GM21619 (cell line): ENCODE measurements around the gene FYCO1.

Source experiments
- ATAC-seq: cut with Tn5 transposase; IDR thresholded peaks from one replicate; pipeline ENCODE4 v1.9.1; 2021; ENCODE audit not compliant: unreplicated experiment

FYCO1 gene

DNA sequence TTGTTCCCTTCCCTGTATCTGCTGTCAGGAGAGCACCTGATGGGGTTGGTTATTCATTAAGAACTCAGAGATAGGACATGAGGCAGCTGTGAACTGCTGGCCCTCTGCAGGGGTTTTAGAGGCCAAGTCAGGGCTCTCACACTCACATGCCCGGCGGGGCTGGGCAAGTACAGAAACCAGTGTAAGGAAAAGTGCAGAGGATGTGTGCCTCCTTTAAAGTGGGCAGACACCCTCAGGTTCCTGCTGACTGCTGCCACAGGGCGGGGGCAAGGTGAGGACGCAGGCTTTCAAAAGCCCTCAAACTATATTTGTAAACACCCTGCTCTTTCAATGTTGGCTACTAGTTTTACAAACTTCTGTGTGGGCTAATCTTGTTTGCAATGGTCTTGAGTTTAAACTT, 30.0 kb downstream of the FYCO1 start:
- no peak for ATAC-seq

DNA sequence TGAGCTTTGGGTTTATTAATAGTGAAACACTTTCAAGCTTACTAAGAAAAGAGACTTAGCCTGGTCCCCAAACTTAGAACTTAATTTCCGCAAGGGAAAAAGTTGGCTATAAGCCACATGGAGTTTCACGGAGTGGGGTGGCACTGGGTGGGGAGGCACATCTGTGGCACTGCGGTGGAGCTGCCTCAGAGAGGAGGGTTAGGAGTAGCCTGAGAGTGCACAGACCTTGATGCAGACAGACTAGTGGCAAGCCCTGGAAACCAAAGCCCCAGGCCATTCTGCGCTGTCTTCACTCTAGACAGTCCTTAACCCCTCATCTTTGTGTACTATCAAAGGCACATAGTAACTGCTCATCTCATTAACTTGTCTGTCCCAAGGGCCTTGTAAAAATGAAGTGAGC, 30.4 kb downstream of the FYCO1 start:
- no peak for ATAC-seq

DNA sequence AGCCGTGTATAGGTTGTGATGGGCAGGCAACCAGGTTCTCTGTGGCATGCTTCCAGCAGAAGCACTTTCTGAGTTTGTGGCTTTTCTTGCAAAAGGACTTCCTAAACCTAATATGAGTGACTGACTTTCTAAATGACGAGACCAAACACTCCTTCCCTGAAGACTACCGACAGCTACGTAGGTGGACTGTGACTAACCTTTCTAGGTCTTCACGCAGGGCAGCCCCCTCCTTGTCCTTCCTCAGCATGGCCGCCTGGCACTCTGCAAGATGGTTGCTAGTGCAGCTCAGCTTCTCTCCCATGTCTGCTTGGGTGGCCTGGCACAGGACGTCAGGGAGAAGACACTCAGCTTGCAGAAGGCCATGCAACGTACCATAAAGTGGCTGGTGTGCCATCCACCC, 31.5 kb downstream of the FYCO1 start:
- ATAC-seq = no peak

DNA sequence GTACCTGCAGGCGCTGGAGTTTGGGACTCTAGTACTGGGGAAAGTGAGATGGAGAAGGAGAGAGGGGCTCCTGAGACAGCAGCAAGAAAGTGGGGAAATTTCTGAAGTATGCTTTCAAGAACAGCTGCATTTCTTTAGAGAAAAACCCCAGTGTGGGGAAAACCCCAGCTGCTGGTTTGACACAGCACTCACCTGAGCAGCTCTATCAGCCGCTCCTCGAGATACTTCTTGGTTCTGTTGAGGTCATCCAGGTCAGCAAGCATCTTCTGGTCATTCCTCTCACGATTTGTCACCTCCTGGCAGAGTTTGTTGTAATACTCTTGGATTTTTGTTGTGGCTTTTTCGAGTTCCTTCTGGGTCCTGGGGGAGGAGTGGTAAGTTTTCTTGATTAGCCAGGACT, 33.6 kb downstream of the FYCO1 start:
- ATAC-seq = peak; percentile 52

DNA sequence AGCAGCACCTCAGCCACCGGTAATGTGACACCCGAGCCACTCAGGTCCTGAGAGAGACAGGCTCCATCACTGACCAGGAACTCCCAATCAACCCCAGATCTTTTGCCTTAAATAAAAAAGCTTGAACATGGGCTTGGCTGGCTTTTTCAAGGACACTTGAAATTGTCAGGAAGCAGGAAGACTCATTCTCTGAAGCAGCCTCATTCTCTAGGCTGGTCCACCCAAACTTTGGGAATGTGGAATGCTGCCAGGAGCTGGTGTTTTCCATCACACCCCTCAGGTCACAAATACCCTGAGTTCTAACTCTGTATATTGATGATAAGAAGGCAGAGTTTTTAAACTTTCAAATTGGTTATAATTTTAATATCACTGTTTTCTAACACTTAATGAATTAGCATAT, 35.3 kb downstream of the FYCO1 start:
- ATAC-seq = no peak

DNA sequence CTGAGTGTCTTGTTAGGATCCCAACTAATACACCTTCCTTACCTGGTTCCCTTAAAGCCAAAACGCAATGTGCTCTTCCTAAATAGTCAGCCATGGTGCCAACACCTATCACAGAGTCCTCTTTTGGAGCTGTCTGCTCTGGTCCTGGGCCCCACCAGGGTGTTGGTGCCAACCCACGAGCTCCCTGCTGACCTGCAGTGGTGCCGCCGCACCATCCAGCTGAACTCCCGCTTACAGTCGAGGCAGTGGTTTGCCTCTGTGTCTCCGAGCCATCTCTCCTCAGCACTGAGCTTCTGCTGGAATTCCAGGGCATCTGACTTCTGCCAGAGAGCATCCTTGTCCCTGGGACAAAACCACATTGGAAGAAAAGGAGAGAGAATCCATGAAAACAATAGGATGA, 36.4 kb downstream of the FYCO1 start:
- no peak for ATAC-seq

DNA sequence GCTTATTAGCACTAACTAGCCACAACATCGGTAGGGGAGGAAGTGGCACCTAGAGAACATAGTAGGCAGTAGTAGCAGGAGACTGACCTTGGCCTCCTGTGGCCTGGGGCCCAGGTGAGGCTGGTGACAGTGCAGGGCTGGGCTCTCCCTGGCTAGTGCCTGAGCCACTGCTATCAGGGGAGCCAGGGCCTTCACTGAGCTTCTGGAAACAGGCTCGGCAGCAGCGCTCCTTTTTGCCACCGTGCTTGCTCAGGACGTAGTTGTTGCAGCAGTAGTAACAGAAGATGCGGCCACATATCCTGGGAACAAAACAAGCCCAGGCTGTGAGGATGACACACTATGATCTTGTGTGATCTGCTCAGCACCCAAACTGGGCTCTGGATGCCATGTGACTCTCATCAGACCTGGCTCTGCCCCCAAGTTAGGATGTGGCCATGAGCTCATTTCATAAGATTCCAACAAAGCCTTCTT, 37.3 kb downstream of the FYCO1 start:
- no peak for ATAC-seq

DNA sequence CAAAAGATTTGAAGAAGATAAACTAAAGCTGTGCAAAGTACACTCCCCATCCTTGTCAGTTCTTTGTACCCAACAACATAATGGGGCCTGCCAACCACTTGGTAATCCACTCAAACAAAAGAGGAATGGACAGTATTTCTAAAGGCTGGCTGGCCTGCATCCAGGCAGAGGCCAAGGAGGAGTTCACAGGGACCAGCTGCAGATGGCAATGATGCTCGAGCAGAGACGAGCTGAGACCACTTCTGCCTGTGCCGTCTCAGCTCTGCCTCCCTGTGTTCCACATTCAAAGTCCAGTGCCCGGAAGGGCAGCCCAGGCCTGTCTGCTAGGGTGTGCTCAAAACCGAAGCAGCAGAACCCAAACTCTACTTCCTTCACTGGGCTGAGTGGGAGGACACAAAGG, 38.0 kb downstream of the FYCO1 start:
- no peak for ATAC-seq

DNA sequence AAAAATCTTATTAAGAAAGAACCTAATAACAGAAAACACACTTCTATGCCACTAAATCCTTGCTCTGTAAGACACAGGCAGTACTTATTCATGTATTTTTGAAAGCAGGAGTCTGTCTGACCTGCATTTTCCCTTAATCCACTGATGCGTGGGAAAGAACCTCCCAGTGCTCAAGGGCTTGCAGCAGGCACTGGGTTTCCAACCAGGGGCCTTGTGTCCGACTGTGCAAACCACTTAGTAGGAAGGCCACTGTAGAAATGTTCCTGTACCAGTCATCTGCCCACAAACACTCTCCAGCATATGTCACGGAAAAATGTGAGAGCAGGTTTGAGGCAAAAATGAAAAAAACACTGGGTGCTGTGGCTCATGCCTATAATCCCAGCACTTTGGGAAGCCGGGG, 39.9 kb downstream of the FYCO1 start:
- ATAC-seq = no peak

DNA sequence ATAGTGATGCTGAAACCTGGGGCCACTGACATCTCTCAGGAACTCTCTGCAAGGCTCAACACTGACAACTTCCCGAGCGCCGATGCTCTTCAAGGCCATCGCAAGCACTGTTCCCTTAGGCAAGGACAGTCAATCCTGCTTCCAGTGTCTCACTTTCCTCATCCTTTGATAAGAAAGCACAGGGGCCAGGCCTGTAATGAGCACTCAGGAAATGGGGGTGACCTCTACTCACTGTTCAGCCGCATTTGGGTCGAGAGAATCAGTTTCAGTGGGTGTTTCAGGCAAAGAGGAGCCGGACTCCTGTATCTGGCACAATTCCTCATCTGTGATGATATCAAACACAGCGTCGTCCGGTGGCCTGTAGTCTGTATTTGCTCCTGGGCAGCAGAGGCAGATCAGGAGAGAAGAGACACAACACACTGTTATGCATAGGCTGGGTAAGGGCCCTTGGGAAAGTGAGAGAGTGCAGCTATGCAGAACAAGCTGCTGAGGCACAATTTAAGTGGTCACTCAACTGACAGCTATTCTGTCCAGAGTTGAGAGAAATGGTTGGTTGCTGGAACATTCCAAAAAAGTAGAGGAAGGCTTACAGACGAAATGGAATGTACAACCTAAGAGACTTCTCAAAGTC, 40.5 kb downstream of the FYCO1 start:
- ATAC-seq = no peak

DNA sequence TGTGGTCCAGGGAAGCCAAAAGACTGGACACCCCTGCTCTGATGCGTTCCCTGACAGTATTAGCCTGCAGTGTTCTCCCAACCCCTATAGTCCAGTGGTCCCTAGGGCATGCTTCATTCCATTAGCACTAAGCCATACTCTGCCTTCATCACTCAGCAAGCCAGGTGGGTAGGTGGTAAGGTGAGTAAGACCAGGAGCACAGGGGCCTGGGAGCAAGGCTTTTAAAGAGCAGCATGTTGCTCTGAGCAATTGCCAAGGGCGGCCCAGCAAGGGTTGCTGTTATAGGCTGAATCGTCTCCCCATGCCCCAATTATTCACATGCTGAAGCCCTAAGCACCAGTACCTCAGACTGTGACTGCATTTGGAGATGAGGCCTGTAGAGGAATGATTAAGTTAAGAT, 41.3 kb downstream of the FYCO1 start:
- no peak for ATAC-seq

DNA sequence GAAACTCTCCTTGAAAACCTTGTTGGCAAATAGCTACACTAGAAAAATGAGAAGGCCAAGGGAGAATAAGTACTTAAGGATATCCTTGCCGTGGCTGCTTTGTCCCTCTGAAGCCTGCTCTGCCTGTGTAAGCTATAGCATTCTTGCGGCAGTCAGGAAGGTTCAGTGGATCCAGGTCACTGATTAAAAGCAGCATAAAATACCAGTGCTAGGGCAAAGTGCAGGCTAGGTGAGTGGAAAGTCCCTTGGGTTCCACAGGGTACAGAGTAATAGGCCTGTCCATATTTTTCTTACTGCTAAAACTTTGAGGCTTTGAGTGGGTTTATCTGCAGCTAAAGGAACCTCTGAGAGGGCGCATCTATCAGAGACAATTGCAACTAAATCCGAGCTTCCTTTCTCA, 42.1 kb downstream of the FYCO1 start:
- ATAC-seq = no peak

DNA sequence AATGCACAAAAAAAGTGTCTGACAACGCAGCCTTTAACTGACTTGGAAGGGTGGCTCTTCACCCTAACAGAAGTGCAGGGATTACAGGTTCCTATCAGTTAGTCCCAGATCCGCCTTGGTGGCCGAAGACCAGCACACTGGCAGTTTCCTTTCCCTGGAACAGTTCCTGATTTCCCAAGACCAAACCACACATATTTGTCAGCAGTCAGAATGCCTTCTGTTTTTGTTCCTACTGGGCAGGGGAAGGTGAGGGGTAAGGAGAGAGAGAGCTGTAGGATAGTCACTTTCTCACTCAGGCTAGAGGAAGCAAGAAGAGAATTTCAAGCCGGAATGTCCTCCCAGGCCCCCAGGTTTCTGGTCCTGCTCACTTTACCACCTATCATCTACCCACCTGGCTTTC, 43.2 kb downstream of the FYCO1 start:
- ATAC-seq = no peak

DNA sequence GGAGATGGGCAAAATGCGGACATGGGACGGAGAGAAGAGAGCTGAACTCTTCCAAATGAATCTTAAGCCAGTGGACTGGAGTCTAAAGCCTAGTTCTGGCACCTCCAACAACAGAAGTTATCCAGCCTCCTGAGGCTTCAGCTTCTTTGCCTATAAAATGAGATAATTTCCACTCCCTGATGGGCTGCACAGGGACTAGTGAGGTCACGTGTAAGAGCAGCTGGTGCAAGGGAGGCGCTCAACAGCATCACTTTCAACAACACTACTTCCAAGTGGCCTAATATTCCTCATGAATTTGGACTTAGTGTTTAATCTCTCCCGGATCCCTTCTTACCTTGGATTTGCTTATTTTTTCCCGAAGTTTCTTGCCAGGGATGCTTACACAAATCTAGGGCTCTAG, 43.7 kb downstream of the FYCO1 start:
- no peak for ATAC-seq

DNA sequence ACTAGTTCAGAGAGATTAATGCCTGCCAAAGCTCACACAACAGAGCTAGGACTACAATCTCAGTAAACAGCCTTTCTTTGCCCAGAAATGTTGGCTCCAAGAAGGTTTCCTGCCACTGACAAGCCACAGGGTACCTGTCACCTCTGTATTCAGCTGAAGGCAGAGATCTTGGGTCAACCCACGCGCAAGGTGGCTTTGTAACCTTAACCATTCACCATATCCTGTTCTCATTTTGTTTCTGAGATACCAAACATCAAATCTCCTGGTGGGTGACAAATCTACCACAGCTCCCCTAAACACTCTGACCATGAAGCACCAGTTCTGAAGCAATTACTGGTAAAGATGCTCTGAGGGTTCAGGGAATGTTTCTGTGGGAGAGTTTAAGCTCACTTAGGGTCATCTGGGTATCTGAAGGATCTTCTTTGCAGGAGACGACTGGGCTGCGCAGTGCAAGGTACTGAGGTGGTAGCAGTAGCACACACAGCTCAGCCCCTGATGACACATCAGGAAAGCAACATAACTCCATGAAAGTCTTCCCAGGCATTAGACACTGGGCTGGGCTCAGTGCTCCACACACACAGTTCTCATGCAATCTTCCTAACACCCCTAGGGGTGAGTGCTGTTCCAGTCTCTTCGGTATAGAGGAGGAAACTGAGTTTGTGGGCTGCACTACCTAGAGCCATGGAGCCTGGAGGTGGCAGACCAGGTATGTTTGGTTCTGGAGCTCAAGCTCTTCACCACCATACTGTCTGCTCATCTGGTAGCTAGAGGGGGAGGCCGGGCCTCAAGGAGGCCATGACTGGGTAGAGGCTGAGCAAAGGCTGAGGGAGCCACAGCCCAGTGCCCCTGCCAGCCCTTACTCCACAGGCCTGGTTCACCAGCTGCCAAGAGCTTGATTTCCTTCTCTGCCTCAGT, 44.7 kb downstream of the FYCO1 start:
- no peak for ATAC-seq

DNA sequence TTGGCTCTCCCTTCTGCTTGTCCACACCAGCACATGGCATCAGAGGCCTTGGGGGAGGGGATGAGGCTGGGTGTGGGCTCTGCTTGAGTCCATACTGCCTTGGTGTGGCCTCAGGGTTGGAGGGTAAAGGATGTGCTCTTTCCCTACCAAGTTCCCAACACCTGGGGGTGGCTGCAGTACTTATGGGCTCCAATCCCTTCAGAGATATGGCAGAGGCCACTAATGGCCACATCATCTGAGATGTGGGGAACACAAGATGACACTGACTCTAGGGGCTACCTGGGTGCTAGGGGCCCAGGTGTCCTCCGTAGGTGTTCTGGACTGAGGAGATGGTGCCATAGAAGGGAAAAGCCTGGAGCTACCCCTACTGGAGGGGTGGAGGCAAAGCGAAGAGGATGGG, 45.5 kb downstream of the FYCO1 start:
- ATAC-seq = no peak

DNA sequence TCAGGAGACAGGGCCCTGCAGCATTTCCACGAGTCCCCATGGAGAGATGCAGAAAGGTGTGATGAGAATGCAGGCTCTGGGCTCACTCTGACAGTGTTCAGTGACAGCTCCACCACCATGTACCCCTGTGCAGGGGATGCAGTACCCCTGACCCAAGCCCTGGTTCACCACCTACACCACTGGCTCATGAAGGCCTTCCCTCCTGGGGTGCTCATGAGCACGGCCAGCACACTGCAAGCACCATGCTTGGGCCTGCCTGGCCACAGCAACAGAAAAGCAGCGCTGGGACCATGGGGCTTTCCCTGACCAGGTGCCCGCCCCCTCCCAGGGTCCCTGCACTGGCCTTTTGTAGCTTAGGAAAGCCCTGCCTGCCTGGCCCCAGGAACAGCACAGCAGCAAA, 46.2 kb downstream of the FYCO1 start:
- no peak for ATAC-seq

DNA sequence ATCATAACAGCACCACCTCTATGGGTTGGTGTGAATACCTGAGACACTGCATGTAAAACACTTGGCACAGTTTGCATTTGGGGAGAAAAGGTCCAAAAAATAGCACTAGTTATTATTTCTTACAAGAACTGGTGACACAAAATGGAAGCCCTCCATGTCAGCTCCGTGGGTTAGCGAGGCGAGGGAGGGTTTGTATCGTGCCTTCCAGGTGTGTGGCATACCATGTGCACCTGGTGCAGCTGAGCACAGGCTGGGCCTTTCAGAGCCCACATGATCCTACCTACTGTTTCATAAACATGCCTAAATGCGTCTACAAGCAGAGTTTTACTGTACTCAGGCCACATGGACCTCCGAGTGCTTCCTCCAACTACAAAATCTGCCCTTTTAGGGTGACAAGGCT, 46.7 kb downstream of the FYCO1 start:
- no peak for ATAC-seq

DNA sequence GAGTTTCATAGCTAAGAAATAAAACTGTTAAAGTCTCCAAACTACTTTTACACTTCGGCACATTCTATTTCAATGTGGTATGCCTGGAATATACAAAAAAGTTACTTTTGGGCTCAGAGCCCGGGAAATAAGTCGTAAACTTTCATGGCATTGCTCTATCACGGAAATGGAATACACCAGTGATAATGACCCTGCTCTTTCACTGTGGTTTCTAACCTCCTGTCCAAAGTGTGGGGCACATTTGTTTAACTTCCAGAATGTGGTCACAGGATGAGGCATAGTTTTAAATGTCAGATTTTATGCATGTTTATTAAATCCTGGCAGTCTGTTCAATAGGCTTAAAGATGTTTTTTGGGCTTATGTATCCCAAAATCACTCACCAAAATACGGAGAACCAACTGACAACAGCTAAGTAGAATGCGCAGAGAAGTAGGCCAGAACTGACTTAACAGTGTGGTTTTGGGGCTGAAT, 47.3 kb downstream of the FYCO1 start:
- no peak for ATAC-seq

DNA sequence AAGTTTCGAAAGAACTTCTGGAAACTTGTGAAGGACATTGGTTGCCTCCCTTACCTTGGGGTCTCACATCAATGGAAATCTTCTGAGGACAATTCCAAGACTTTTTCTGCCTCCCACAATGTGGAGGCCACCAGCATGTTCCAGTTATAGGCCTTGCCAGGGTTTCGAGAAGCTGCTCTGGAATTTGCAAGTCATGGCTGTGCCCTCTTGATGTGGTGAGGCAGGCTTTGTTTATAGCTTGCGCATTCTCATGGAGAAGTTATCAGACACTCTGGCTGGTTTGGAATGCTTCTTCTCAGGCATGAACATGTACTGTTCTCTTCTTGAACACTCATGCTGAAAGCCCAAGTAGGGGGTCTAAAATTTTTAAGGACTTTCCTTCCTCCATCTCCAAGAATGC, 48.3 kb downstream of the FYCO1 start:
- no peak for ATAC-seq

DNA sequence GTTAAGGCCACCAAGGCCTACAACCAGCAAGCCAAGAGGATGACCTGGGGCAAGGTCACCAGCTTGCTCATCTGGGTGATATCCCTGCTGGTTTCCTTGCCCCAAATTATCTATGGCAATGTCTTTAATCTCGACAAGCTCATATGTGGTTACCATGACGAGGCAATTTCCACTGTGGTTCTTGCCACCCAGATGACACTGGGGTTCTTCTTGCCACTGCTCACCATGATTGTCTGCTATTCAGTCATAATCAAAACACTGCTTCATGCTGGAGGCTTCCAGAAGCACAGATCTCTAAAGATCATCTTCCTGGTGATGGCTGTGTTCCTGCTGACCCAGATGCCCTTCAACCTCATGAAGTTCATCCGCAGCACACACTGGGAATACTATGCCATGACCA, 48.7 kb downstream of the FYCO1 start:
- ATAC-seq = no peak

DNA sequence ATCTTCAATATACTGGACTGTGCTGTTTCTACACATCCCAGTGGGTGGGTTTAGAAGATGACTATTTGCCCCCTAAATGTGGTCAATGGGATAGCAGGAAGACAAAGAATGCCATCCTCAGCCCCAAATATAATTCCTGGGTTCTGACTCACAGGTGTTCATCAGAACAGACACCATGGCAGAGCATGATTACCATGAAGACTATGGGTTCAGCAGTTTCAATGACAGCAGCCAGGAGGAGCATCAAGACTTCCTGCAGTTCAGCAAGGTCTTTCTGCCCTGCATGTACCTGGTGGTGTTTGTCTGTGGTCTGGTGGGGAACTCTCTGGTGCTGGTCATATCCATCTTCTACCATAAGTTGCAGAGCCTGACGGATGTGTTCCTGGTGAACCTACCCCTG, 49.3 kb downstream of the FYCO1 start:
- ATAC-seq = no peak
